Amniotic epithelial cell (primary cell): ENCODE results near the gene HTRA2.

ENCODE experiments used
- DNase-seq: peaks from one replicate; pipeline ENCODE4 v3.0.0-alpha.2; 2010; ENCODE audit warnings: low read depth

The HTRA2 gene

DNA sequence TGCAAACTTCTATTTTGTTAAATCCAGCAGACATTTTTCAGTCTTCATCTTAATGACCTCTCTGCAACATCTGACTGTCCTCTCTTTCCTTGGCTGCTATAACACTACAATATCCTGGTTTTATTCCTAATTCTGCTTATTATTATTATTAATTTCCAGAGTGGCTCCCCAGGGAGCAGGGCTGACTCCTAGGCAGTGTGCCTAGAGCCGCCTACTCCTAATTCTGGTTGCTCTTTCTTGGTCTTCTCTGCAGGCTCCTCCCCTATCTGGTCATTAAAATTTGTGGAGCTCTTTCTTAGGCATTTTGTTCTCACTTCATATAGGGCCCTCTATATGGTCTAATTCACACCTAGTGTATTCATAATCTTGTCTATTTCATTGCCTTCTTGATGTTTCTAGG, 13.2 kb downstream of the HTRA2 start:
- no peak for DNase-seq

DNA sequence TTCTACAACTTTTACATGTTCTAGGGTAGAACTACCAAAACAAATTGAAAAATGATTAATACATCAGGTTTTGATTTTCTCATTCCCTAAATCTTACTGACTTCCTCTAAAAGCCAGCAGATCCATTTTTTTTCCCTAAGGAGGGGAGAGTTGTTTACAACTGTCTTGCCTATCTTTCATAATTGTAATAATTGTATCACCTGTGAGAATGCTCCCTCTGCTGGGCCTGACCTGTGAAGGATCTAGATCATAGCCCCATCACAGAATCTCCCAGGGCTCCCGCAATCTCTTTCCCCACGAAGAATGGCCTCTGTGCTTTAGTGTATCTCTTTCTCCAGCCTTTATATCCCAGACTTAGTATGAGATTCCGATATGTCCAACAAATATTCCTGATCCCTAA, 14.9 kb downstream of the HTRA2 start:
- no peak for DNase-seq

- DNase-seq = no peak
Measured at GRCh38 chr2:74546004-74546403, 16.3 kb downstream of the HTRA2 start.

DNA sequence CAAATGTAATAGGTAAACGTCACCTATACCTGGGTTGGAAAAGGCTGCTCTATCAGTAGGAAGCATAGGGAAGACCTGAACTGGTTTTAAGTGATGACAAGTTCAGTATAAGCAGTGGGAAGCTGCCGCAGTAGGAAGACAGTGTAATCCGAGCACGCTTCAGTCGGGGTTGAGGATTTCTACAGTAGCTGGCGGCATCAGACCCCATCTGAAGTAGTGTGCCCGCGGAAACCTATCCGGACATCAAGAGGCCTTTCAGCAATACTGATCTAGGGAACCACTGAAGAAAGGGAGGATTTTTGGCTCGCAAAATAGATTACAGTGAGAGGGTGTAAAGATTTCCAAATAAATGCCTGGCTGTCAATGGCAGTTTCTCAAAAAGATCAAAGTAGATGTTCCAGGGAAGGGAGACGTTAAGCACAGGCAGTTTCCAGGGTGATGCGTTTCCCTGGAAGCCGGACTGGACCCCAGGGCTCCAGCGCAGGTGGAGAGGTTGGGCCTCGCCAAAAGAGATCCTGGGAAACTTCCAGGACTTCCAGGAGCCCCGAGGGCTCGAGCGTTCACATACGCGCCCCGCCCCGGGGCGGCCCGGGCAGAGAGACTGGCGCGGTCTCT, 18.7 kb downstream of the HTRA2 start:
- peak; percentile 15 for DNase-seq

GRCh38 chr2:74548900-74549826, 19.4 kb downstream of the HTRA2 start:
- DNase-seq = peak; percentile 34

GRCh38 chr2:74550231-74550630, 20.5 kb downstream of the HTRA2 start:
- no peak for DNase-seq

GRCh38 chr2:74551530-74551929, 21.8 kb downstream of the HTRA2 start:
- no peak for DNase-seq

DNA sequence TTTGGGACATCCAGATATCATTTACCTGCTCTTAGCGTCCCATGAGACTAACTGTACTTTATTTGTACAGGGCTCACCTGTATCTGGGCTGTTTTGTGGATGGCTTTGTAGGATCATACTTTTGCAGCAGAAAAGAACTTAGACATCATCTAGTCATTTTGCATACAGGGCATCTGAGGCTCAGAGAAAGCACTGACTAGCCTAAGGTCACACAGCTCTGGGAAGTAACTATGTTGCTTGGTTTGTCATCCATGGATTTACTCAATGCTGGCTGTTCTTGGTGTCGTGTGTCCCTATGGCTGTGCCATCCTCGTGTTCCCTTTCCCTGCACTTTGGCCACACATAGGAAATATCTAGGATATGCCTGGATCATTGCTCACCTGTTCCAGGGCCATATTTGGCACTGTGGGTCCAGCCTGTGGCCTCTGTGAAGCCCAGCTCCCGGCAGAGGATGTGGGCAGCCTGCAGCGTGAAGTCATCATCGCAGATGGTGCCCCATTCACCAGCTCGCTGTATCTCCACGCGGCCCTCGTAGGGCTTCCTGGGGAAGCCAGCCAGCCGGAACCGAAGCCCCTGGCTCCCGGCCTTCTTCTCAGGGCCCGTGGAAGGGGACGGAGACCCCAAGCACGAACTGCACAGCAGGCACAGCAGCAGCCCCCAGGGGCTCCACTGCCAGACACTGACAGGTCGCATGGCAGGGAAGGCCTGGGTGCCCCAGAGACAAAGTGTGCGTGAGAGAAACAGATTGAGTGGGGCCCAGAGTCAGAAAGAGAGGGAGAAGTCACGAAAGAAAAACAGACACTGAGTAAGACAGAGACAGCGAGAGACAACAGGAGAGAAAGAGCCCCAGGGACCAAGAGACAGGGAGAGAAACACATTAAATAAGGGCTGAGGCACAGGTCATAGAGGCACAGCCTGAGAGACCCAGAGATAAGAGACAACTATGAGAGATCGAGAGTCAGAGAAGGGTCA, 22.5 kb downstream of the HTRA2 start:
- DNase-seq = no peak

- peak; percentile 31 for DNase-seq
Measured at GRCh38 chr2:74552914-74553811, 23.4 kb downstream of the HTRA2 start.

DNA sequence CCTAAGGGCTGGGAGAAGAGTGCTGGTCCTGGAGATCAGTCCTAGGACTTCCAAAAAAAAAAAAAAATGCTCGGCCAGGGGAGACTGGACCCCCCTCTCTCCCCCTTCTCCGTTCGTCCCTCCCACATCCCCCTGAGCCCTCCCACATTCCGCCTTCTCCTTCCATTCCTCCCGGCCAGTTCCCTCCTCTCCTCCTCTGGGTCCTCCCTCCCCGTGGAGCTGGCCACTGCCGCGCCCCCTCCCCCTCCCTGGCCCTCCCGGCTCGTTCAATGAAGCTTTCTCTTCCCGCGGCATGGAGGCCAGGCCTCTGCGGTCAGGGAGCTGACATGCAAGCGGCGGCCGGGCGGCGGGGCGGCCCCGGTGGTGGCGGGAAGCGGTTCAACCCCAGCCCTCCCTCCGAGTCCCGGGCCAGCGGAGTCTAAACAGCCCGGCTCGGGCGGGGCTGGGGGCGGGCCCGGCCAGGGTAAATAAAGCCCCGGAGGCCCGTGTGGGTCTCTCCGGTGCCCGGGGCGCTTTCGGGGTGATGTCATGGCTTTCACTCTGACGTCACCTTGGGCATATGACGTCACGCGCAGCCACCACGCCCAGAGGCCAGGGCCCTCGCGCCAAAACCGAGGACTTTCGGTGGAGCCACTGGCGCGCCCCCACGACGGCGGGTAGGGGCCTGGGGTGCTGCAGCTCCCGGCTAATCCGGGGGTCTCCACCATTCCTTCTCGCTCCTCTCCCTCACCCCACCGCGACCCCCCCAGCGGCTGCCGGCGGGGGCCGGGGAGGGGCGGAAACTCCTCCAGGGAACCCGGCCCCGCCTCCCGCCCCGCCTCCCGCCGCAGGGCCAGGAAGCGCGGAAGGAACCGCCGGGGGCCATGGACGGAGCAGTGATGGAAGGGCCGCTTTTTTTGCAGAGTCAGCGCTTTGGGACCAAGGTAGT, 24.4 kb downstream of the HTRA2 start, which contains the start of the genes DOK1 and LOXL3:
Gene DOK1 (plus strand): TSS at position 829 of the 928 bp plus-strand sequence. CDS start 35 bp downstream, at position 864.
Gene LOXL3 (minus strand): TSS at position 51 of the 928 bp plus-strand sequence. CDS start 1,308 bp downstream, outside the sequence.
- DNase-seq = peak; percentile 91

DNA sequence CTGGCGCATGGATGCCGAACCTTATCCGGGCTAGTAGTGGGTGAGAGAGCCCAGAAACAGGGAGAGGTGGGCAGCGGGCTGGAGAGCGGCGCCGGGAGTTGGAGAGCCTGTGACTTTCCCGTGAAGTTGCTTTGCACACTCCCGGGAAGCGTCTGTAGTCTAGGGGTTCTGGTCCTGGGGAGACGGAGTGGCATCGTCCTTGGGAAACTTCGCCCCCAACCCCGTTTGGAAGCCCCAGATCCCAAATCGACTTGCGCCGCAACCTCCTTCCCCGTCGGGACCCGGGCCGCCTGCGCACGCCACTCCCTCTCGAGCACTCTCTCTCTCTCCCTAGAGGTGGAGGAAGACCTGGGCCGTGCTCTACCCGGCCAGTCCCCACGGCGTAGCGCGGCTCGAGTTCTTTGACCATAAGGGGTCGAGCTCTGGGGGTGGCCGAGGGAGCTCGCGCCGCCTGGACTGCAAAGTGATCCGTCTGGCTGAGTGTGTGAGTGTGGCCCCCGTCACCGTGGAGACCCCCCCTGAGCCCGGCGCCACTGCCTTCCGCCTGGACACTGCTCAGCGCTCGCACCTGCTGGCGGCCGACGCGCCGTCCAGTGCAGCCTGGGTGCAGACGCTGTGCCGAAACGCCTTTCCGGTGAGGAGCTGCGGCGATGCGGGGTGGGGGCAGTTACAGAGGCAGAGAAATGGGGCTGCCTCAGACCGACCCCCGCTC, 25.2 kb downstream of the HTRA2 start:
- DNase-seq = peak; percentile 27

- DNase-seq = no peak
Measured at GRCh38 chr2:74555610-74556103, 25.9 kb downstream of the HTRA2 start.

DNA sequence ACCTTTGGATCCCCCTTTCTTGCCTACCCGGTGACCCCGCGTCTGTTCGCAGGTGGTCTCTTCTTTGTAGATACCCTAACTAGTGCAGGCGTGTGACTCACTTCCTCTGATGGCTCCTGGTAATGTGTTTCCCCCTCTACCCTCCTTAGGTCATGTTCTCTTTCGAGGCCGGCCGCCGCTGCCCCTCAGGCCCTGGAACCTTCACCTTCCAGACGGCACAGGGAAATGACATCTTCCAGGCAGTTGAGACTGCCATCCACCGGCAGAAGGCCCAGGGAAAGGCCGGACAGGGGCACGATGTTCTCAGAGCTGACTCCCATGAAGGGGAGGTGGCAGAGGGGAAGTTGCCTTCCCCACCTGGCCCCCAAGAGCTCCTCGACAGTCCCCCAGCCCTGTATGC, 26.4 kb downstream of the HTRA2 start:
- no peak for DNase-seq

- DNase-seq = no peak
Measured at GRCh38 chr2:74556831-74557370, 27.2 kb downstream of the HTRA2 start.

DNA sequence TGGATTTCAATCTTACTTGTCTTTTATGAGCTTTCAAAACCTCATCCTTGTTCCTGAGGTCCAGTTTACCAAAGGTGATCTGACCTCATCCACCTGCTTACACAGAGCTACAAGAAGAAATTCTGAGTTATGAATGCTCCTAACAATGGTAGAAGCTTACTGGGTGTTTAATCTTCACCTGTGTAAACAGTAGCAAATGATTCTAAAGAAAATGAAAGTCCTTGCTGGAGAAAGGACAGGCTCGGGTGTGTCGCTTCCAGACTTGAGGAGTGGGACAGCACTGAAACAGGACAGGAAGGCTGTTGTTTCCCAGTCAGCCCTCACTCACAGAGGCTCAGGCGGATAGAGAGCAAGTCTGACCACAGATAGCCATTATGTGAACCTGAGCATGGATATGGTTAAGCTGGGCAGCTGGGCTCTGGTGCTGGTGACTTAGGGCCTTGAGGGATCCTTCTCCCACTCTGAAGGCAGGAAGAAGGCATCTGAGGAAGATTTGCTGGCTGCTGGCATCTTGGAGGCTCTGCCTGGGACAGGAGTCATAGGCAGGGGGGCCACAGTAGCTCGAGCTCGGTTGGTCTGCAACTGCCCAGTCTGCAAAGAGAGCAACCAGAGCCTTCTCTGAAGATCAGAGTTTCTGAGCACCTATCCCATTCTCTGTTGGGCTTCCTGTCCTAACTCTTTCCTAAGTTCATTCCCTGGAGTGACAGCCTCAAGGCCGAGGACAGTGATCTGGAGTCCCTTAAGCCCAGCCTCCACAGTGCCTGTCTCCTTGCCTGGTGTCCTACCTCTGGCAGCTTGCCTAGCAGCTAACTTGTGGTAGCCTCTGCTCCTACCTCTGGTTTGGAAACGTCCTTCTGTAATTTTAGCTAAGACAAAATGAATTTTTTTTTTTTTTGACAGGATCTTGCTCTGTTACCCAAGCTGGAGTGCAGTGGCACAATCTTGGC, 28.8 kb downstream of the HTRA2 start:
- no peak for DNase-seq

DNA sequence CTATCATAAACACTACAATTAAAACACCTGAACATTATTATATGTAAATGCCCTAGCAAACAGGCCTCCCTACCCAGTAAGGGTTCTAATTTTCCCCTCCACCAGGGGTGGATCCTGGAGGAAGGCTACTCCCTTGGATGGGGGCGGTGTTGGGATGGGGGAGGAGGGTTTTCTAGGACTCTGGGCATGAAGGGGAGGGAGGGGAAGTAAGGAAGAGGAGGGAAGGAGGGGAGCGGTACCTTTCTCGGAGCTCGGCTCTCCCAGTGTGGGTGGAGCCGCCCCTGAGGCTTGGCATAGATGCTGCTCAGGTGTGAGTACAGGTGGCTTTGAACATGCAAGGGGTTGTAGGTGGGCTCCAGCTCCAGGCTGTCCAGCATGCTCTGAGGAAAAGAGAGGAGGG, 30.2 kb downstream of the HTRA2 start:
- no peak for DNase-seq

- no peak for DNase-seq
Measured at GRCh38 chr2:74560591-74560990, 30.9 kb downstream of the HTRA2 start.
